Measurements from ENCODE around the gene SLC5A8. TPM values are rescaled to one million over a fixed set of nuclear protein-coding genes. Genes with fewer than 3 reads are reported as not detected.

The SLC5A8 gene
- total and polyA plus RNA-seq, 2 donors (not counting 1 experiment from before 2014, with no cell fraction given) = not detected

DNA sequence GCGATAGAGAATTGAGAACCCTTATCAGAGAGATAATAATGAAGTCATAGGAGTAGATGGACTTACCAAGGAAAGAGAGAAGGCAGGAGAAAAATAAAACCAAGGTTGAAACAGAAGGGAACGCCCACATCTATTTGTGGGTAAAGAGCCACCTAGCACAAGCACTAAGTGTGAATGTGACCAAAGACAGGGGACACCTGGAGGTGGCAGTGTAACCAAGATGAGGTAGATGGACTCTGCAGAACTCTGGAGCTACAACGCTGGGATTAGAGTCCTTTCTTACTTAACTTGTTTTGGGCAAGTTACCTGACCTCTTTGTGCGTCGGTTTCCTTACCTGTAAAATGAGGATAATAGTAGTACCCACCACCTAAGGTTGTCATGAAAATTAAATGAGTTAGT lies 101.9 kb downstream of the SLC5A8 start:
- Histone ChIP-seq H3K4me2 (replicated peaks; ENCODE audit: low read depth, low read length, poor library complexity, severe bottlenecking) (no peak overlapping the region), H3K4me3 (ENCODE audit: control extremely low read depth in 1 of 5, extremely low read depth in 1 of 5, insufficient read depth in 1 of 5, low read depth in 2 of 5, low read length in 4 of 5) (no peak overlapping the region), H2AFZ (ENCODE audit: insufficient read depth, low read depth, low read length, poor library complexity, severe bottlenecking) (no peak overlapping the region), H3K9me3 (ENCODE audit: control extremely low read depth in 1 of 3, control insufficient read depth in 2 of 3, insufficient read depth in 1 of 3, low read length in 2 of 3) (peaks cover 0 to 3% (median 0%) of the 10 kb centered on the region in 3 donors), H3K27me3 (replicated peaks in 1 of 4; ENCODE audit: control extremely low read depth in 1 of 4, control insufficient read depth in 3 of 4, insufficient read depth in 4 of 4, low read length in 3 of 4) (peaks cover 0 to 2% (median 0%) of the 10 kb centered on the region in 4 experiments), H3K27ac (ENCODE audit: low read length in 2 of 2) (no peak overlapping the region), H3K79me2 (ENCODE audit: control insufficient read depth, insufficient read depth, low read length) (no peaks in the 10 kb centered on the region), H4K20me1 (ENCODE audit: control insufficient read depth, insufficient read depth, low read length, poor library complexity, severe bottlenecking) (no peaks in the 10 kb centered on the region), H3K9ac (ENCODE audit: low read length) (no peak overlapping the region), H3K4me1 (ENCODE audit: control insufficient read depth in 2 of 2, insufficient read depth in 2 of 2, low read length in 2 of 2) (no peaks in the 10 kb centered on the region), H3K36me3 (replicated peaks in 1 of 2; ENCODE audit: control extremely low read depth in 1 of 2, control insufficient read depth in 1 of 2, extremely low read depth in 1 of 2, insufficient read depth in 2 of 2, low read length in 1 of 2) (no peaks in the 10 kb centered on the region)
- TF ChIP-seq, protein P1, sequence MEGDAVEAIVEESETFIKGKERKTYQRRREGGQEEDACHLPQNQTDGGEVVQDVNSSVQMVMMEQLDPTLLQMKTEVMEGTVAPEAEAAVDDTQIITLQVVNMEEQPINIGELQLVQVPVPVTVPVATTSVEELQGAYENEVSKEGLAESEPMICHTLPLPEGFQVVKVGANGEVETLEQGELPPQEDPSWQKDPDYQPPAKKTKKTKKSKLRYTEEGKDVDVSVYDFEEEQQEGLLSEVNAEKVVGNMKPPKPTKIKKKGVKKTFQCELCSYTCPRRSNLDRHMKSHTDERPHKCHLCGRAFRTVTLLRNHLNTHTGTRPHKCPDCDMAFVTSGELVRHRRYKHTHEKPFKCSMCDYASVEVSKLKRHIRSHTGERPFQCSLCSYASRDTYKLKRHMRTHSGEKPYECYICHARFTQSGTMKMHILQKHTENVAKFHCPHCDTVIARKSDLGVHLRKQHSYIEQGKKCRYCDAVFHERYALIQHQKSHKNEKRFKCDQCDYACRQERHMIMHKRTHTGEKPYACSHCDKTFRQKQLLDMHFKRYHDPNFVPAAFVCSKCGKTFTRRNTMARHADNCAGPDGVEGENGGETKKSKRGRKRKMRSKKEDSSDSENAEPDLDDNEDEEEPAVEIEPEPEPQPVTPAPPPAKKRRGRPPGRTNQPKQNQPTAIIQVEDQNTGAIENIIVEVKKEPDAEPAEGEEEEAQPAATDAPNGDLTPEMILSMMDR (IDR thresholded peaks at IDR 0.05) = no peak
- no peak for TF ChIP-seq EZH2 (IDR thresholded peaks at IDR 0.05; ENCODE audit: borderline replicate concordance, insufficient read depth, low read depth, low read length, poor library complexity, severe bottlenecking)
- Mint-ChIP-seq H3K27ac (no peak overlapping the region), H3K4me3 (no peak overlapping the region), H3K9me3 (ENCODE audit: insufficient read depth) (peaks cover 6% of the 10 kb centered on the region), H3K27me3 (no peaks in the 10 kb centered on the region), H3K4me1 (no peaks in the 10 kb centered on the region)
- ATAC-seq (ENCODE audit: low read depth) (no peak), DNase-seq (no peak)
- CTCF ChIA-PET = no interaction called here
- intact Hi-C loops (cut with micrococcal nuclease) = no loop called here
- POLR2A ChIA-PET = no interaction called here
- 82% methylated on average over 2 of the region's 5 CpGs for WGBS (ENCODE audit: insufficient coverage)

GRCh38 chr12:101107032-101107763 lies 102.8 kb downstream of the SLC5A8 start:
- 85% methylated on average over 1 of the region's 4 CpGs for WGBS (ENCODE audit: insufficient coverage)
- no peak overlapping the region for H3K27ac ChIP-seq (ENCODE audit: low read length in 2 of 2)
- H3K27ac Mint-ChIP-seq = no peak overlapping the region
- H3K27me3 Mint-ChIP-seq = no peaks in the 10 kb centered on the region
- ChIA-PET POLR2A (no interaction called here), CTCF (no interaction called here)
- H3K4me2 ChIP-seq (replicated peaks; ENCODE audit: low read depth, low read length, poor library complexity, severe bottlenecking) = no peak overlapping the region
- H3K9me3 Mint-ChIP-seq (ENCODE audit: insufficient read depth) = peaks cover 6% of the 10 kb centered on the region
- peaks cover 0 to 3% (median 0%) of the 10 kb centered on the region in 3 donors for H3K9me3 ChIP-seq (ENCODE audit: control extremely low read depth in 1 of 3, control insufficient read depth in 2 of 3, insufficient read depth in 1 of 3, low read length in 2 of 3)
- no peaks in the 10 kb centered on the region for H3K4me1 ChIP-seq (ENCODE audit: control insufficient read depth in 2 of 2, insufficient read depth in 2 of 2, low read length in 2 of 2)
- DNase-seq = no peak
- H3K27me3 ChIP-seq (replicated peaks in 1 of 4; ENCODE audit: control extremely low read depth in 1 of 4, control insufficient read depth in 3 of 4, insufficient read depth in 4 of 4, low read length in 3 of 4) = peaks cover 0 to 2% (median 0%) of the 10 kb centered on the region in 4 experiments
- H2AFZ ChIP-seq (ENCODE audit: insufficient read depth, low read depth, low read length, poor library complexity, severe bottlenecking) = no peak overlapping the region
- TF ChIP-seq, protein P1 (IDR thresholded peaks at IDR 0.05) = no peak
- no peak for TF ChIP-seq EZH2 (IDR thresholded peaks at IDR 0.05; ENCODE audit: borderline replicate concordance, insufficient read depth, low read depth, low read length, poor library complexity, severe bottlenecking)
- no peaks in the 10 kb centered on the region for H3K36me3 ChIP-seq (replicated peaks in 1 of 2; ENCODE audit: control extremely low read depth in 1 of 2, control insufficient read depth in 1 of 2, extremely low read depth in 1 of 2, insufficient read depth in 2 of 2, low read length in 1 of 2)
- no peaks in the 10 kb centered on the region for H3K4me1 Mint-ChIP-seq
- H3K9ac ChIP-seq (ENCODE audit: low read length) = no peak overlapping the region
- no peak for ATAC-seq (ENCODE audit: low read depth)
- H3K4me3 ChIP-seq (ENCODE audit: control extremely low read depth in 1 of 5, extremely low read depth in 1 of 5, insufficient read depth in 1 of 5, low read depth in 2 of 5, low read length in 4 of 5) = no peak overlapping the region
- intact Hi-C loops (cut with micrococcal nuclease) = no loop called here
- H3K79me2 ChIP-seq (ENCODE audit: control insufficient read depth, insufficient read depth, low read length) = no peaks in the 10 kb centered on the region
- H3K4me3 Mint-ChIP-seq = no peak overlapping the region
- H4K20me1 ChIP-seq (ENCODE audit: control insufficient read depth, insufficient read depth, low read length, poor library complexity, severe bottlenecking) = no peaks in the 10 kb centered on the region
